Adrenal gland (tissue), 12 donors: ENCODE data around the gene RBM23. TPM values are rescaled to one million over a fixed set of nuclear protein-coding genes. Genes with fewer than 3 reads are reported as not detected.

Experiments
- DNase-seq, 7 donors: peaks; one replicate each; pipeline ENCODE4 v3.0.0-alpha.2; 2019 to 2020
- H3K27ac ChIP-seq, 5 donors: fragments of 200-600 bp; sonication (generic) in 4 of 5; 1 replicate in 3 of 5; 2 replicates in 2 of 5; pipeline versions ENCODE4 v1.5.1 to v1.8.0; 2016 to 2020; ENCODE audit warnings: mild to moderate bottlenecking in 1 of 5
- H3K27me3 ChIP-seq: fragments of 200-600 bp; 2 replicates; pipeline ENCODE4 v1.8.0; 2021
- H3K36me3 ChIP-seq, 2 donors: fragments of 200-600 bp; replicated peaks in 1 of 2; 1 replicate in 1 of 2; 2 replicates in 1 of 2; pipeline versions ENCODE4 v1.5.1 to v1.8.0; 2018 to 2022
- H3K4me1 ChIP-seq, 2 donors: fragments of 200-600 bp; replicated peaks in 1 of 2; 1 replicate in 1 of 2; 2 replicates in 1 of 2; pipeline versions ENCODE4 v1.5.1 to v1.8.0; 2018 to 2021
- H3K4me3 ChIP-seq, 4 donors: fragments of 200-600 bp; sonication (generic) in 3 of 4; one replicate each; pipeline ENCODE4 v1.5.1; 2016 to 2018
- H3K9me3 ChIP-seq, 3 donors: fragments of 200-600 bp; sonication (generic) in 1 of 3; replicated peaks in 1 of 3; 1 replicate in 2 of 3; 2 replicates in 1 of 3; pipeline versions ENCODE4 v1.5.1 to v1.8.0; 2016 to 2021
- POLR2A ChIP-seq, 2 donors: fragments of 450-650 bp; IDR thresholded peaks; one replicate each; pipeline ENCODE4 v1.6.1; 2017; ENCODE audit warnings: antibody characterized with exemption in 2 of 2, mild to moderate bottlenecking in 2 of 2, moderate library complexity in 1 of 2
- WGBS, 4 donors: extraction: QIAGEN DNeasy Blood & Tissue Kit in 2 of 4; methylation state at CpG; one replicate each; pipeline versions ENCODE4 v1.1.5 to v1.1.7; 2013 to 2017; 5-methylcytosine and 5-hydroxymethylcytosine counted together
- intact Hi-C, 2 donors: fragments of 100-400 bp; cut with DNase I; formaldehyde crosslinking; loops; one replicate each; pipeline versions ENCODE4 v1.14.1 to v1.15.0; 2022 to 2023
- polyA plus RNA-seq, 3 donors: library from polyadenylated mRNA; stranded (reverse); fragments of 200-250 nt in 2 of 3; fragments of 350-450 nt in 1 of 3; fragmentation: Illumina TruSeq in 1 of 3; extraction: RNeasy Lipid Tissue Mini Kit (QIAGEN cat#74804) in 1 of 3; gene quantifications; one replicate each; pipeline ENCODE4 v1.2.3, GENCODE V29; 2013 to 2014
- total RNA-seq, 9 donors: library from RNA; depleted of rRNA in 4 of 9; stranded (reverse); fragments of >200 nt in 4 of 9; fragments of 120-200 nt in 1 of 9; fragmentation: NEBNext Ultra II Directional in 1 of 9; extraction: Animal tissue kit (Norgen Biotek cat#: 25700) in 1 of 9; gene quantifications; one replicate each; pipeline versions ENCODE4 v1.1.0 to v1.2.4, GENCODE V29; 2013 to 2023
- TF ChIP-seq, protein P1 (sequence below), 6 experiments: fragments of 450-650 bp in 4 of 6; fragments of 200-600 bp in 2 of 6; sonication (generic) in 1 of 6; IDR thresholded peaks; 1 replicate in 5 of 6; 2 replicates in 1 of 6; pipeline versions ENCODE4 v1.5.1 to v1.8.0; 2016 to 2021; ENCODE audit warnings: antibody characterized with exemption in 6 of 6, mild to moderate bottlenecking in 2 of 6, moderate library complexity in 1 of 6
- donor health status: healthy with polysubstance abuse.
- donor health status: Bipolar disorder and iron deficiency.
- donor health status: DM: yes; HTN: yes; CAD: no.
- donor health status: DM: no; HTN: no; CAD: no.
- donor health status: DM: no; HTN: no; CAD: no.
- donor health status: DM: yes; HTN: yes; CAD: no.

RBM23 gene
- total and polyA plus RNA-seq, 12 donors, result 39.5 to 1,877 (median 80.1) TPM

GRCh38 chr14:22945642-22946041, 26.7 kb upstream of the RBM23 start:
- no peak for TF ChIP-seq POLR2A (IDR thresholded peaks at IDR 0.05)
- TF ChIP-seq, protein P1, sequence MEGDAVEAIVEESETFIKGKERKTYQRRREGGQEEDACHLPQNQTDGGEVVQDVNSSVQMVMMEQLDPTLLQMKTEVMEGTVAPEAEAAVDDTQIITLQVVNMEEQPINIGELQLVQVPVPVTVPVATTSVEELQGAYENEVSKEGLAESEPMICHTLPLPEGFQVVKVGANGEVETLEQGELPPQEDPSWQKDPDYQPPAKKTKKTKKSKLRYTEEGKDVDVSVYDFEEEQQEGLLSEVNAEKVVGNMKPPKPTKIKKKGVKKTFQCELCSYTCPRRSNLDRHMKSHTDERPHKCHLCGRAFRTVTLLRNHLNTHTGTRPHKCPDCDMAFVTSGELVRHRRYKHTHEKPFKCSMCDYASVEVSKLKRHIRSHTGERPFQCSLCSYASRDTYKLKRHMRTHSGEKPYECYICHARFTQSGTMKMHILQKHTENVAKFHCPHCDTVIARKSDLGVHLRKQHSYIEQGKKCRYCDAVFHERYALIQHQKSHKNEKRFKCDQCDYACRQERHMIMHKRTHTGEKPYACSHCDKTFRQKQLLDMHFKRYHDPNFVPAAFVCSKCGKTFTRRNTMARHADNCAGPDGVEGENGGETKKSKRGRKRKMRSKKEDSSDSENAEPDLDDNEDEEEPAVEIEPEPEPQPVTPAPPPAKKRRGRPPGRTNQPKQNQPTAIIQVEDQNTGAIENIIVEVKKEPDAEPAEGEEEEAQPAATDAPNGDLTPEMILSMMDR (IDR thresholded peaks at IDR 0.05), result no peak
- H3K9me3 ChIP-seq, result no peaks in the 10 kb centered on the region

GRCh38 chr14:22939684-22940083, 20.7 kb upstream of the RBM23 start:
- no peak for TF ChIP-seq POLR2A (IDR thresholded peaks at IDR 0.05)
- TF ChIP-seq, protein P1 (IDR thresholded peaks at IDR 0.05), result no peak
- no peaks in the 10 kb centered on the region for H3K27me3 ChIP-seq
- no peaks in the 10 kb centered on the region for H3K36me3 ChIP-seq
- 96 to 97% (median 96%) methylated on average over 4 of the region's 4 CpGs for WGBS, 4 donors
- intact Hi-C loops, result loop anchor here in 1 of 2 donors (10.0 kb wide), 1 partner anchor 45 kb away; the partner anchor contains the start of gene AJUBA
- DNase-seq, result no peak
- no peaks in the 10 kb centered on the region for H3K4me1 ChIP-seq
- H3K9me3 ChIP-seq, result no peaks in the 10 kb centered on the region
- no peak overlapping the region for H3K4me3 ChIP-seq
- no peak overlapping the region for H3K27ac ChIP-seq

More at GRCh38 chr14:22945642-22946041, 26.7 kb upstream of the RBM23 start:
- Histone ChIP-seq H3K4me1 (no peaks in the 10 kb centered on the region), H3K27me3 (no peaks in the 10 kb centered on the region), H3K27ac (no peak overlapping the region), H3K36me3 (peaks cover 0 to 28% of the 10 kb centered on the region in 2 donors), H3K4me3 (no peak overlapping the region)
- intact Hi-C loops, result no loop called here
- 98 to 100% (median 98%) methylated on average over 3 of the region's 3 CpGs for WGBS, 4 donors
- DNase-seq, result no peak

DNA sequence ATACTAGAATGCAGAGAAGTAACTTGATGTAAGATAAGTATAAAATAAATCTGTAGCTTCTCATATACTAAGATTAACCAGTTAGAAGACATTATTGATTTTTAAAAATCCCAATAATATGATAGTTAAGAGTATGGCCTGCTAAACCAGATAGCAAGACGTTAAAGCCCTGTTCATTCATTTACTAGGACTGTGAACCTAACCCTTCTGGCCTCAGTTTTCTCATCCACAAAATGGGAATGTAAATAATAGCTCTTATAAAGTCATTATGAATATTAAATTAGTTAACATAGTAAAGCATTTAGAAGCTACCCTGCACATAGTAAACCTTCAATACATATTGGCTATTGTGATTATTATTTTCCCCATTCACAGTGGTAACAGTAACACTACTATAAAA, 16.2 kb upstream of the RBM23 start:
- Histone ChIP-seq H3K4me1 (no peaks in the 10 kb centered on the region), H3K9me3 (no peaks in the 10 kb centered on the region), H3K36me3 (no peaks in the 10 kb centered on the region), H3K4me3 (no peak overlapping the region), H3K27me3 (no peaks in the 10 kb centered on the region), H3K27ac (no peak overlapping the region)
- no peak for TF ChIP-seq POLR2A (IDR thresholded peaks at IDR 0.05)
- TF ChIP-seq, protein P1 (IDR thresholded peaks at IDR 0.05), result no peak
- WGBS, 4 donors, result 82 to 97% (median 85%) methylated on average over 1 of the region's 1 CpG
- no peak for DNase-seq
- intact Hi-C loops, result loop anchor here in 1 of 2 donors (10.0 kb wide), 1 partner anchor 50 kb away; the partner anchor contains the start of gene AJUBA

DNA sequence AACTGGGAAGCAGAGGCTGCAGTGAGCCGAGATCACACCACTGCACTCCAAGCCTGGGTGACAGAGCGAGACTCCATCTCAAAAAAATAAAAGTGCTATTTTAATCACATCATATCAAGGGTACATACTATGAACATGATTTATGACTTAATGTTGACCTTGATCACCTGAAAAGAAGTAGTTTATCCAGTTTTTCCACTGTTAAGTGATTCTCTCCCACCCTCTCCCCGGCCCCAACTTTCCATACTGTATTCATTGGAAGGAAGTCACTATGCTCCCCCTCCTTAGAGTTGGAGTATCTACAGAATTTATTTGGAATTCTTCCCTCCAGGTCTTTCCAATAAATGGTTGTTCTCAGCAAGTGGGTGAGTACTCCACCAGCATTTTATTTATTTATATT, 13.2 kb upstream of the RBM23 start:
- 94 to 96% (median 95%) methylated on average over 2 to 3 of the region's 3 CpGs for WGBS, 4 donors
- DNase-seq, result no peak
- H3K27ac ChIP-seq, result no peak overlapping the region
- no peaks in the 10 kb centered on the region for H3K27me3 ChIP-seq
- TF ChIP-seq, protein P1 (IDR thresholded peaks at IDR 0.05), result no peak
- no peak for TF ChIP-seq POLR2A (IDR thresholded peaks at IDR 0.05)
- H3K4me1 ChIP-seq, result peaks cover 0 to 17% of the 10 kb centered on the region in 2 donors
- H3K9me3 ChIP-seq, result no peaks in the 10 kb centered on the region
- H3K36me3 ChIP-seq, result no peaks in the 10 kb centered on the region
- H3K4me3 ChIP-seq, result no peak overlapping the region
- intact Hi-C loops, result loop anchor here in 1 of 2 donors (10.0 kb wide), 1 partner anchor 53 kb away; the partner anchor contains the start of gene AJUBA
